CD8-positive, alpha-beta memory T cell (primary cell): ENCODE results near the gene ATP8A2. TPM values are rescaled to one million over a fixed set of nuclear protein-coding genes. Genes with fewer than 3 reads are reported as not detected.

Experiments
- CTCF ChIA-PET: fragments of 350-600 bp; sonication (Branson Sonifier 250); formaldehyde crosslinking; loops from one replicate; lab custom pipeline; 2021; ENCODE audit warnings: antibody characterized with exemption; lab: Charles Lee
- POLR2A ChIA-PET: fragments of 350-600 bp; sonication (Branson Sonifier 250); formaldehyde crosslinking; loops from one replicate; lab custom pipeline; 2021; ENCODE audit warnings: antibody characterized with exemption; lab: Charles Lee
- DNase-seq, 5 donors: peaks; one replicate each; pipeline versions ENCODE4 v3.0.0 to v3.0.0-alpha.2; 2020 to 2022; ENCODE audit warnings: mixed read lengths in 1 of 5
- H3K27ac ChIP-seq: one replicate; pipeline ENCODE4 v1.7.0; 2013; ENCODE audit warnings: low read depth, mild to moderate bottlenecking, low read length, moderate library complexity
- H3K27me3 ChIP-seq: 2 replicates; pipeline ENCODE4 v1.7.0; 2013; ENCODE audit warnings: low read length, mild to moderate bottlenecking; ENCODE audit not compliant: insufficient read depth, poor library complexity, severe bottlenecking
- H3K36me3 ChIP-seq: 2 replicates; pipeline ENCODE4 v1.7.0; 2013; ENCODE audit warnings: mild to moderate bottlenecking, low read length, moderate library complexity; ENCODE audit not compliant: insufficient read depth
- H3K4me1 ChIP-seq: 2 replicates; pipeline ENCODE4 v1.7.0; 2013; ENCODE audit warnings: mild to moderate bottlenecking, low read length, moderate library complexity; ENCODE audit not compliant: insufficient read depth
- H3K4me3 ChIP-seq: 2 replicates; pipeline ENCODE4 v1.7.0; 2013; ENCODE audit warnings: mild to moderate bottlenecking, low read length
- H3K9me3 ChIP-seq: 2 replicates; pipeline ENCODE4 v1.7.0; 2013; ENCODE audit warnings: mild to moderate bottlenecking, low read length
- H3K27ac Mint-ChIP-seq, 8 donors: one replicate each; pipeline ENCODE4 v1.8.0; 2020 to 2021; ENCODE audit warnings: mixed read lengths in 8 of 8, mild to moderate bottlenecking in 6 of 8, inconsistent platforms in 3 of 8, moderate library complexity in 3 of 8
- H3K27me3 Mint-ChIP-seq, 2 donors: one replicate each; pipeline ENCODE4 v1.8.0; 2020 to 2021; ENCODE audit warnings: mixed read lengths in 2 of 2, mild to moderate bottlenecking in 1 of 2, moderate library complexity in 1 of 2
- H3K36me3 Mint-ChIP-seq, 3 donors: one replicate each; pipeline ENCODE4 v1.8.0; 2020 to 2021; ENCODE audit warnings: mixed read lengths in 3 of 3, inconsistent platforms in 1 of 3, mild to moderate bottlenecking in 1 of 3
- H3K4me1 Mint-ChIP-seq, 3 donors: one replicate each; pipeline ENCODE4 v1.8.0; 2020 to 2021; ENCODE audit warnings: mixed read lengths in 3 of 3, inconsistent platforms in 1 of 3, mild to moderate bottlenecking in 1 of 3
- H3K4me3 Mint-ChIP-seq, 7 donors: one replicate each; pipeline ENCODE4 v1.8.0; 2020 to 2021; ENCODE audit warnings: mixed read lengths in 7 of 7, mild to moderate bottlenecking in 6 of 7, moderate library complexity in 4 of 7, inconsistent platforms in 2 of 7
- H3K9me3 Mint-ChIP-seq, 5 donors: one replicate each; pipeline ENCODE4 v1.8.0; 2020 to 2022; ENCODE audit warnings: mixed read lengths in 5 of 5, mild to moderate bottlenecking in 3 of 5, moderate library complexity in 2 of 5, inconsistent platforms in 1 of 5
- polyA plus RNA-seq: library from polyadenylated mRNA; unstranded; fragments of 300-500 nt; fragmentation: Illumina TruSeq; gene quantifications from one replicate; pipeline ENCODE4 v1.2.3, GENCODE V29; 2021
- total RNA-seq, 2 experiments: library from RNA; stranded (reverse); gene quantifications; one replicate each; pipeline ENCODE4 v1.2.3, GENCODE V29; 2021

The ATP8A2 gene
- total and polyA plus RNA-seq, 3 experiments from 2014 or later = 0.26 to 0.63 (median 0.58) TPM

- no peaks in the 10 kb centered on the region for H3K36me3 ChIP-seq
- H3K27me3 ChIP-seq = no peaks in the 10 kb centered on the region
- no peaks in the 10 kb centered on the region for H3K9me3 ChIP-seq
- Mint-ChIP-seq H3K9me3 (no peaks in the 10 kb centered on the region), H3K36me3 (peaks cover 0 to 4% (median 0%) of the 10 kb centered on the region in 3 donors), H3K4me1 (no peaks in the 10 kb centered on the region), H3K27me3 (peaks cover 15 to 48% of the 10 kb centered on the region in 2 donors), H3K27ac (no peak overlapping the region), H3K4me3 (no peak overlapping the region)
- CTCF ChIA-PET = no interaction called here
- no peak for DNase-seq
- no peak overlapping the region for H3K27ac ChIP-seq
- no peak overlapping the region for H3K4me3 ChIP-seq
- H3K4me1 ChIP-seq = no peaks in the 10 kb centered on the region
- POLR2A ChIA-PET = no interaction called here
Measured at GRCh38 chr13:25417535-25417934, 45.8 kb downstream of the ATP8A2 start.

GRCh38 chr13:25420161-25420560 is 48.4 kb downstream of the ATP8A2 start:
- no peak for DNase-seq
- Histone ChIP-seq H3K9me3 (no peaks in the 10 kb centered on the region), H3K27me3 (no peaks in the 10 kb centered on the region), H3K36me3 (no peaks in the 10 kb centered on the region), H3K4me3 (no peak overlapping the region), H3K4me1 (no peaks in the 10 kb centered on the region), H3K27ac (no peak overlapping the region)
- H3K4me1 Mint-ChIP-seq = no peaks in the 10 kb centered on the region
- H3K27me3 Mint-ChIP-seq = peaks cover 9 to 49% of the 10 kb centered on the region in 2 donors
- H3K4me3 Mint-ChIP-seq = no peak overlapping the region
- no peak overlapping the region for H3K27ac Mint-ChIP-seq
- ChIA-PET POLR2A (no interaction called here), CTCF (no interaction called here)
- peaks cover 0 to 3% (median 0%) of the 10 kb centered on the region in 3 donors for H3K36me3 Mint-ChIP-seq
- no peaks in the 10 kb centered on the region for H3K9me3 Mint-ChIP-seq

GRCh38 chr13:25421612-25422011 is 49.8 kb downstream of the ATP8A2 start:
- H3K4me1 ChIP-seq = no peaks in the 10 kb centered on the region
- no peak for DNase-seq
- no peak overlapping the region for H3K4me3 Mint-ChIP-seq
- H3K4me3 ChIP-seq = no peak overlapping the region
- CTCF ChIA-PET = no interaction called here
- peaks cover 5 to 36% of the 10 kb centered on the region in 2 donors for H3K27me3 Mint-ChIP-seq
- no peak overlapping the region for H3K27ac Mint-ChIP-seq
- no peaks in the 10 kb centered on the region for H3K4me1 Mint-ChIP-seq
- H3K9me3 Mint-ChIP-seq = no peaks in the 10 kb centered on the region
- H3K36me3 ChIP-seq = no peaks in the 10 kb centered on the region
- no peak overlapping the region for H3K27ac ChIP-seq
- H3K36me3 Mint-ChIP-seq = no peaks in the 10 kb centered on the region
- H3K9me3 ChIP-seq = no peaks in the 10 kb centered on the region
- POLR2A ChIA-PET = no interaction called here
- H3K27me3 ChIP-seq = no peaks in the 10 kb centered on the region

GRCh38 chr13:25422153-25422552 is 50.4 kb downstream of the ATP8A2 start:
- Mint-ChIP-seq H3K4me1 (no peaks in the 10 kb centered on the region), H3K36me3 (no peaks in the 10 kb centered on the region), H3K9me3 (no peaks in the 10 kb centered on the region), H3K27me3 (peaks cover 5 to 31% of the 10 kb centered on the region in 2 donors), H3K27ac (no peak overlapping the region), H3K4me3 (no peak overlapping the region)
- H3K4me1 ChIP-seq = no peaks in the 10 kb centered on the region
- H3K27me3 ChIP-seq = no peaks in the 10 kb centered on the region
- H3K27ac ChIP-seq = no peak overlapping the region
- H3K36me3 ChIP-seq = no peaks in the 10 kb centered on the region
- no peak for DNase-seq
- POLR2A ChIA-PET = no interaction called here
- H3K4me3 ChIP-seq = no peak overlapping the region
- CTCF ChIA-PET = no interaction called here
- no peaks in the 10 kb centered on the region for H3K9me3 ChIP-seq

GRCh38 chr13:25423831-25424230 is 52.1 kb downstream of the ATP8A2 start:
- Histone ChIP-seq H3K27me3 (no peaks in the 10 kb centered on the region), H3K4me1 (no peaks in the 10 kb centered on the region), H3K9me3 (no peaks in the 10 kb centered on the region), H3K36me3 (no peaks in the 10 kb centered on the region), H3K4me3 (no peak overlapping the region), H3K27ac (no peak overlapping the region)
- peaks cover 5 to 19% of the 10 kb centered on the region in 2 donors for H3K27me3 Mint-ChIP-seq
- no peak overlapping the region for H3K4me3 Mint-ChIP-seq
- no peaks in the 10 kb centered on the region for H3K4me1 Mint-ChIP-seq
- DNase-seq = no peak
- H3K36me3 Mint-ChIP-seq = no peaks in the 10 kb centered on the region
- CTCF ChIA-PET = no interaction called here
- H3K27ac Mint-ChIP-seq = no peak overlapping the region
- POLR2A ChIA-PET = no interaction called here
- no peaks in the 10 kb centered on the region for H3K9me3 Mint-ChIP-seq

GRCh38 chr13:25429466-25429865 is 57.7 kb downstream of the ATP8A2 start:
- DNase-seq = no peak
- Histone ChIP-seq H3K27ac (no peak overlapping the region), H3K9me3 (no peaks in the 10 kb centered on the region), H3K4me3 (no peak overlapping the region), H3K27me3 (no peaks in the 10 kb centered on the region), H3K36me3 (no peaks in the 10 kb centered on the region), H3K4me1 (no peaks in the 10 kb centered on the region)
- Mint-ChIP-seq H3K27me3 (peaks cover 0 to 5% of the 10 kb centered on the region in 2 donors), H3K4me3 (no peak overlapping the region), H3K27ac (no peak overlapping the region), H3K4me1 (no peaks in the 10 kb centered on the region), H3K36me3 (no peaks in the 10 kb centered on the region), H3K9me3 (no peaks in the 10 kb centered on the region)
- CTCF ChIA-PET = no interaction called here
- POLR2A ChIA-PET = no interaction called here

- Histone ChIP-seq H3K27me3 (no peaks in the 10 kb centered on the region), H3K9me3 (no peaks in the 10 kb centered on the region), H3K4me1 (no peaks in the 10 kb centered on the region), H3K27ac (no peak overlapping the region), H3K4me3 (no peak overlapping the region), H3K36me3 (no peaks in the 10 kb centered on the region)
- no peak overlapping the region for H3K27ac Mint-ChIP-seq
- H3K36me3 Mint-ChIP-seq = peaks cover 0 to 3% (median 0%) of the 10 kb centered on the region in 3 donors
- H3K27me3 Mint-ChIP-seq = peaks cover 6% of the 10 kb centered on the region in 2 donors
- CTCF ChIA-PET = no interaction called here
- H3K4me1 Mint-ChIP-seq = no peaks in the 10 kb centered on the region
- POLR2A ChIA-PET = no interaction called here
- peaks cover 0 to 2% (median 0%) of the 10 kb centered on the region in 5 donors for H3K9me3 Mint-ChIP-seq
- H3K4me3 Mint-ChIP-seq = no peak overlapping the region
- DNase-seq = no peak
Measured at GRCh38 chr13:25432691-25433090, 60.9 kb downstream of the ATP8A2 start.

GRCh38 chr13:25440061-25440460 is 68.3 kb downstream of the ATP8A2 start:
- Histone ChIP-seq H3K4me3 (no peak overlapping the region), H3K9me3 (no peaks in the 10 kb centered on the region), H3K27me3 (no peaks in the 10 kb centered on the region), H3K36me3 (no peaks in the 10 kb centered on the region), H3K4me1 (no peaks in the 10 kb centered on the region), H3K27ac (no peak overlapping the region)
- ChIA-PET POLR2A (no interaction called here), CTCF (no interaction called here)
- peaks cover 0 to 3% (median 0%) of the 10 kb centered on the region in 3 donors for H3K36me3 Mint-ChIP-seq
- H3K4me3 Mint-ChIP-seq = no peak overlapping the region
- no peaks in the 10 kb centered on the region for H3K4me1 Mint-ChIP-seq
- H3K27ac Mint-ChIP-seq = no peak overlapping the region
- no peak for DNase-seq
- peaks cover 0 to 2% (median 0%) of the 10 kb centered on the region in 5 donors for H3K9me3 Mint-ChIP-seq
- H3K27me3 Mint-ChIP-seq = peaks cover 11 to 23% of the 10 kb centered on the region in 2 donors

- Histone ChIP-seq H3K36me3 (no peaks in the 10 kb centered on the region), H3K4me3 (no peak overlapping the region), H3K27me3 (no peaks in the 10 kb centered on the region), H3K4me1 (no peaks in the 10 kb centered on the region), H3K27ac (no peak overlapping the region), H3K9me3 (no peaks in the 10 kb centered on the region)
- POLR2A ChIA-PET = no interaction called here
- Mint-ChIP-seq H3K36me3 (no peaks in the 10 kb centered on the region), H3K4me1 (no peaks in the 10 kb centered on the region), H3K27ac (no peak overlapping the region), H3K27me3 (peaks cover 7 to 32% of the 10 kb centered on the region in 2 donors), H3K9me3 (no peaks in the 10 kb centered on the region), H3K4me3 (no peak overlapping the region)
- CTCF ChIA-PET = no interaction called here
- DNase-seq = no peak
Measured at GRCh38 chr13:25446261-25446660, 74.5 kb downstream of the ATP8A2 start.
